ENCODE measurements around the gene VWA3A. TPM values are rescaled to one million over a fixed set of nuclear protein-coding genes. Genes with fewer than 3 reads are reported as not detected.
A peak's percentile ranks its signal among the peaks of the same experiment; 100 is the strongest.

Gene VWA3A
- total and polyA plus RNA-seq, 2 of the 8 experiments (the other 6 are each of a cell fraction or from before 2014, with no cell fraction given): 0.05 TPM; not detected in 1

GRCh38 chr16:22188595-22189442, 96.5 kb downstream of the VWA3A start:
- peak overlapping the region in 1 of 4 experiments; percentile 66; a peak in 1 of 8 replicates for H3K4me3 ChIP-seq (ENCODE audit: extremely low read depth in 1 of 4, insufficient read depth in 2 of 4, low read depth in 3 of 4, low read length in 4 of 4)
- H3K79me2 ChIP-seq (ENCODE audit: control insufficient read depth in 1 of 2, insufficient read depth in 2 of 2, low read length in 2 of 2): no peaks in the 10 kb centered on the region
- H3K23me2 ChIP-seq (ENCODE audit: low read depth, low read length): peaks cover 8% of the 10 kb centered on the region
- H2BK20ac ChIP-seq (ENCODE audit: low read length): no peak overlapping the region
- no peak overlapping the region for H3K4ac ChIP-seq (replicated peaks; ENCODE audit: insufficient read length, low read depth, low read length)
- no peak overlapping the region for H4K91ac ChIP-seq (replicated peaks; ENCODE audit: insufficient read length, low read length)
- H3K36me3 ChIP-seq (ENCODE audit: control insufficient read depth in 2 of 4, insufficient read depth in 4 of 4, low read length in 3 of 4): no peaks in the 10 kb centered on the region
- H3K4me1 ChIP-seq (replicated peaks in 1 of 4; ENCODE audit: control insufficient read depth in 3 of 4, insufficient read depth in 4 of 4, low read length in 3 of 4): peaks cover 4 to 16% (median 10%) of the 10 kb centered on the region in 4 experiments; a peak in 6 of 7 replicates
- peaks cover 0 to 6% (median 2%) of the 10 kb centered on the region in 4 experiments; a peak in 4 of 7 replicates for H3K27me3 ChIP-seq (replicated peaks in 1 of 4; ENCODE audit: control insufficient read depth in 3 of 4, extremely low read depth in 1 of 4, insufficient read depth in 3 of 4, low read length in 3 of 4)
- no peak overlapping the region for H3K56ac ChIP-seq (replicated peaks; ENCODE audit: insufficient read length, low read depth, low read length)
- no peak overlapping the region for H2BK15ac ChIP-seq (ENCODE audit: low read length)
- H2AK5ac ChIP-seq (ENCODE audit: low read depth, low read length): no peak overlapping the region
- H2BK12ac ChIP-seq (ENCODE audit: low read depth, low read length): no peak overlapping the region
- peak in 1 of 2 experiments; percentile 61 for DNase-seq (ENCODE audit: low read depth in 1 of 2, low spot score in 2 of 2)
- ChIA-PET POLR2A (ENCODE audit: partially characterized antibody) (interaction anchor here (0.7 to 1.6 kb wide), 9 partner anchors 10 to 187 kb away, joined by 3 to 4 read pairs (median 3); no protein-coding TSS in a partner anchor), CTCF (ENCODE audit: partially characterized antibody) (interaction anchor here (0.6 to 8.0 kb wide), 54 partner anchors 9 to 512 kb away, joined by 3 to 127 read pairs (median 6); partner anchors contain the start of genes MOSMO, PDZD9, SDR42E2 and UQCRC2)
- H3K23ac ChIP-seq (ENCODE audit: insufficient read length): no peak overlapping the region
- H3K79me1 ChIP-seq (ENCODE audit: low read depth, low read length): no peaks in the 10 kb centered on the region
- peak overlapping the region; percentile 92 to 98; a peak in 3 of 4 replicates for H3K4me2 ChIP-seq (ENCODE audit: insufficient read depth in 1 of 2, low read depth in 2 of 2, low read length in 2 of 2)
- WGBS, 2 experiments (ENCODE audit: extremely low coverage in 1 of 2, insufficient coverage in 1 of 2, insufficient read length in 1 of 2, insufficient replicate concordance in 2 of 2, low coverage in 1 of 2, low lambda C conversion rate in 2 of 2, missing lambda C conversion rate in 1 of 2): 53% methylated on average over 8 of the region's 8 CpGs; no CpG with 5 or more reads in 1 of the 2 experiments
- H2AFZ ChIP-seq (ENCODE audit: low read length): no peak overlapping the region
- H4K20me1 ChIP-seq (replicated peaks in 1 of 2; ENCODE audit: control insufficient read depth in 1 of 2, insufficient read depth in 2 of 2, low read length in 2 of 2): no peaks in the 10 kb centered on the region
- no peak overlapping the region for H4K8ac ChIP-seq (ENCODE audit: extremely low read depth, insufficient read depth, low read length)
- no peak overlapping the region for H3K27ac ChIP-seq (ENCODE audit: low read depth, low read length)
- H3K18ac ChIP-seq (ENCODE audit: extremely low read depth, low read length): no peak overlapping the region
- H3K9ac ChIP-seq (replicated peaks in 1 of 4; ENCODE audit: extremely low read depth in 1 of 4, low read depth in 3 of 4, low read length in 3 of 4): no peak overlapping the region
- no peaks in the 10 kb centered on the region for H3K9me3 ChIP-seq (ENCODE audit: insufficient read depth in 2 of 2, low read depth in 1 of 2, low read length in 1 of 2)
- peak; percentile 94 for FAIRE-seq
- H2BK5ac ChIP-seq (ENCODE audit: low read depth, low read length): no peak overlapping the region
- no peak overlapping the region for H2BK120ac ChIP-seq (replicated peaks; ENCODE audit: low read depth, low read length)
- no peak overlapping the region for H4K5ac ChIP-seq (ENCODE audit: insufficient read length, low read depth, low read length)
- H3K14ac ChIP-seq (ENCODE audit: insufficient read length): no peak overlapping the region
- no peak for TF ChIP-seq SRF (IDR thresholded peaks at IDR 0.05; ENCODE audit: low read depth, low read length)
- TF ChIP-seq CBX8 (IDR thresholded peaks at IDR 0.05; ENCODE audit: borderline replicate concordance, low read depth, low read length): no peak
- TF ChIP-seq TBP (IDR thresholded peaks at IDR 0.05; ENCODE audit: low read depth, low read length): peak; percentile 31; the same call in 1 of the 2 replicates
- TF ChIP-seq E2F6 (IDR thresholded peaks at IDR 0.05): no peak
- peak; percentile 6; the same call in 1 of the 2 replicates for TF ChIP-seq CEBPB (IDR thresholded peaks at IDR 0.05; ENCODE audit: low read depth, low read length)
- peak; percentile 23; the same call in 1 of the 2 replicates for TF ChIP-seq RFX5 (IDR thresholded peaks at IDR 0.05; ENCODE audit: borderline replicate concordance, low read depth, low read length)
- no peak for TF ChIP-seq JUND (IDR thresholded peaks at IDR 0.05; ENCODE audit: low read length)
- 0 out of 2 replicates have a peak, but pooled peaks have one; percentile 24 for TF ChIP-seq SP1 (IDR thresholded peaks at IDR 0.05; ENCODE audit: low read depth, low read length)
- TF ChIP-seq RAD21 (IDR thresholded peaks at IDR 0.05 in 1 of 2, conservative IDR thresholded peaks at IDR 0.05 in 1 of 2; ENCODE audit: low read depth in 2 of 2, low read length in 2 of 2): peak; percentile 97
- 0 out of 4 replicates have a peak, but pooled peaks of 1 of the 2 experiments have one; percentile 54 for TF ChIP-seq SIN3A (conservative IDR thresholded peaks at IDR 0.05 in 1 of 2, IDR thresholded peaks at IDR 0.05 in 1 of 2; ENCODE audit: low read depth in 1 of 2, low read length in 2 of 2)

Data from H1 (cell line).